DMS114 treated with DMSO at 0.1 percent for 48 hours (cell line): Measurements from ENCODE around the gene TNXB.
A peak's percentile ranks its signal among the peaks of the same experiment; 100 is the strongest.
"Not testable (repeated sequence)": the region's sequence is repeated elsewhere in the genome, so short reads cannot be mapped to it uniquely, and the experiment has no call there.

Experiments used
- DNase-seq: peaks from one replicate; lab custom pipeline; 2025; ENCODE audit not compliant: unreplicated experiment; lab: John Stamatoyannopoulos, UW

Gene TNXB

DNA sequence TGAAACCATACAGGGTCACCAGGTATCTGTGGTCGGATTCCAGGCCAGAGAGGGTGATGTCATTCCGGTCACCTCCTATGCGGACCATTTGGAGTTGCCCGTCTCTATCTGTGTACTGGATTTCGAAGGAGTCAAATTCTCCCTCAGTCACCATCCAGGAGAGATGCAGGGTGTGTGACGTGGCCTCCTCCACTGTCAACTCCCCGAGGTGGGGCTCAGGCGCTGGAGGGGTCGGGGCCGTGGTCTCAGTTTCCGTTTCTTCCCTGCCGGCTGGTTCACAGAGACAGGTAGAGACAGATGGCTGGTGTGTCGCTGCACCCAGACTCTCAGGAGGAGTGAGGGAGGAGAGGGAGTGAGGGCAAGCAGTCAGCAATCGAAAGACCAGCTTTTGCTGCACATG lies 40.3 kb downstream of the TNXB start:
- no peak for DNase-seq

DNA sequence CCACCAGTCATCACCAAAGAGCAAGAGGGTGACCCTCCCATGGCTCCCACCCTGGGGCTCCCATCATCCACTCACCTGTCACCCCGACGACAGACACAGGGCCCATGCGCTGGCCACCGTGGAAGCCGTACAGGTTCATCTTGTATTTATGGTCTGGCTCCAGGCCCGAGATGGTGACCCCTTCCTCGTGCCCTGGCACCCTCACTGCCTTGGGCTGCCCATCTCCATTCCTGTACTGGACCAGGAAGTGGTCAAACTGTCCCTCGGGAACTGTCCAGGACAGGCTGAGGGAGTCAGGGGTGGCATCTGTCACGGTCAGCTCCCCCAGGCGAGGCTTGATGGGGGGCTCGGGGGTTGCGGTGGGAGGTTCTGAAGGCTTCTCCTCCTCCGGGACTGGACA lies 40.8 kb downstream of the TNXB start:
- not testable (repeated sequence) for DNase-seq

DNA sequence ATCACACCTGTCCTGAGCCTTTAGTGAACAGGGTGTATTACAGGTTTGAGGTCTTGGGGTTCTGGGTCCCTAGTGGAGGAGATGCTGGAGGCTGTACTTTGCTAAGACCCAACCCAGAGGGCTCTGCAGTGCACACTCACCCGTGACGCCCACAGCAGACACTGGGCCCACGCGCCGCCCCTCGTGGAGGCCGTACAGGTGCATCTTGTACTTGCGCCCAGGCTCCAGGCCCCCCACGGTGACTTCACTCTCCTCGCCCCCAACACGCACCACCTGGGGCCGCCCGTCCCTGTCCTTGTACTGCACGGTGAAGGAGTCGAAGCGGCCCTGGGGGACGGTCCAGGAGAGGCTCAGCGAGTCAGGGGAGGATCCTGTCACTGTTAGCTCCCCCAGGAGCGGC lies 41.6 kb downstream of the TNXB start:
- DNase-seq, result not testable (repeated sequence)

DNA sequence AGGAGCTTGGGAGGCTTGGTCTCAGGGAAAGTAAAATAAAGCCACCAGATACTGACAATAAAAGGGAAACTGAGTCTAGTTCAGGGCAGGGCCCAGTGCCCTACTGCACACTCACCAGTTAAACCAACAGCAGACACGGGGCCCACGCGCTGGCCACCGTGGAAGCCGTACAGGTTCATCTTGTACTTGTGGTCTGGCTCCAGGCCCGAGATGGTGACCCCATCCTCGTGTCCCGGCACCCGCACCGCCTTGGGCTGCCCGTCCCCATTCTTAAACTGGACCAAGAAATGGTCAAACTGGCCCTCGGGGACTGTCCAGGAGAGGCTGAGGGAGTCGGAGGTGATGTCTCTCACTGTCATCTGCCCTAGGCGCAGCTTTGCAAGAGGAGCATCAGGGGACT lies 44.4 kb downstream of the TNXB start:
- no peak for DNase-seq

DNA sequence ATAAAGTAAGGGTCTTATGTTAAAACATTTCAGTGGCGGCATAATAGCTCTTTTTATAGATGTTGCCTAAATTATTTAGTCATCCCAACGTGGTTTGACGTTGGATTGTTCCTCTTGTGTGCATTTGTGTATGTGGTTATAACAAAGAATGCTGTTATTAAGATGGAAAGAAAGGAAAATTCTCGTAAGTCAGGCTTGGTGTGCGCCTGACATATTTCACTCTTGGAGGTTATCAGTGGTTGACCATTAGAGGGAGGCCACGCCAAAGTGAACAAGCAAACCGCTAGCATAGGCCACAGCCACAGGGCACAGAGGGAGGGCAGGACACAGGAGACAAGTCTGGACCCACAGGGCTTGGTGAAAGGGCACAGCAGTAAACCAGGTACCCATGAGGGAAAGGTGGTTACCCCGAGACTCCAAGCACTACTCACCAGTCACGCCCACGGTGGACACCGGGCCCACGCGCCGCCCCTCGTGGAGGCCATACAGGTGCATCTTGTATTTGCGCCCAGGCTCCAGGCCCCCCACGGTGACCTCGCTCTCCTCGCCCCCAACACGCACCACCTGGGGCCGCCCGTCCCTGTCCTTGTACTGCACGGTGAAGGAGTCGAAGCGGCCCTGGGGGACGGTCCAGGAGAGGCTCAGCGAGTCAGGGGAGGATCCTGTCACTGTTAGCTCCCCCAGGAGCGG lies 48.0 kb downstream of the TNXB start:
- no peak for DNase-seq

DNA sequence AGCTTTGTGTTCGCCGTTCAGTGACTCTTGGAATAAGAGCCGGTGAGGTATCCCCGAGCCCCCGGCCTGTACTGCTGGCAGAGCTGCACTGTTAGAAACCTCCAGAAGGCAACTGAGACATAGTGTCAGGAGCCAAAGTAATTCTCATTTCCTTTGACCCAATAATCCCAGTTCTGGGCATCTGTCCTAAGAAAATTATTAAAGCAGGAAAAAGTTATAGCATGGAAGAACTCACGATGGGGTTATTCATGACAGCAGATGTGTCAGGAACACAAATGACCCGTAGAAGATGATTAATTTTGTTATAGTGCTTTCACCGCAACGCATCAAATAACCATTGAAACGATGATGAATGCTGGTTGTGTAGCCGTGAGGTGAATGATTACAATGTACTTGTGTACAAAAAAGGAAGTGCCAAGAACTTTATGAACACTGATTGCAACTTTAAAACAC lies 50.6 kb downstream of the TNXB start:
- no peak for DNase-seq

DNA sequence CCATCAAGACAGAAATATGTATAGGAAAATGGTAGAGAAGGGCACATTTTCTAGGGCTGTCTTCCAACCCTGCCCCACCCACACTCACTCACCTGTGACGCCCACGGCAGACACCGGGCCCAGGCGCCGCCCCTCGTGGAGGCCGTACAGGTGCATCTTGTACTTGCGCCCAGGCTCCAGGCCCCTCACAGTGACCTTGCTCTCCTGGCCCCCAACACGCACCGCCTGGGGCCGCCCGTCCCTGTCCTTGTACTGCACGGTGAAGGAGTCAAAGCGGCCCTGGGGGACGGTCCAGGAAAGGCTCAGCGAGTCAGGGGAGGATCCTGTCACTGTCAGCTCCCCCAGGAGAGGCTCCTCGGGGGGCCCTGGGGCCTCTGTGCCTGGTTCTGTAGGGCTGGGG lies 51.2 kb downstream of the TNXB start:
- DNase-seq, result no peak

DNA sequence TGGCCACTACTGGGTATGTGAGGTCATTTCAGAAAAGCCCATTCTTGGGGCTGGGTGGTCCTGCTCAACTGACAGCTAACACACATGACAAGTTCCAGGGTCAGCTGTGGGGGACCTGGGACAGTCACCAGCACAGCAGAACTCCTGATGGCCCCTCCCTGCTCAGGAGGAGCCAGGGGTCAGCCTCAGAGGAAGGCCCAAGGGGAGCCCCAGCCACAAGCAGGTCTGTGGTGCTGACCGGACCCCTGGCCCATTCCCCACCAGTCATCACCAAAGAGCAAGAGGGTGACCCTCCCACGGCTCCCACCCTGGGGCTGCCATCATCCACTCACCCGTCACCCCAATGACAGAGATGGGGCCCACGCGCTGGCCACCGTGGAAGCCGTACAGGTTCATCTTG lies 52.9 kb downstream of the TNXB start:
- DNase-seq, result no peak

DNA sequence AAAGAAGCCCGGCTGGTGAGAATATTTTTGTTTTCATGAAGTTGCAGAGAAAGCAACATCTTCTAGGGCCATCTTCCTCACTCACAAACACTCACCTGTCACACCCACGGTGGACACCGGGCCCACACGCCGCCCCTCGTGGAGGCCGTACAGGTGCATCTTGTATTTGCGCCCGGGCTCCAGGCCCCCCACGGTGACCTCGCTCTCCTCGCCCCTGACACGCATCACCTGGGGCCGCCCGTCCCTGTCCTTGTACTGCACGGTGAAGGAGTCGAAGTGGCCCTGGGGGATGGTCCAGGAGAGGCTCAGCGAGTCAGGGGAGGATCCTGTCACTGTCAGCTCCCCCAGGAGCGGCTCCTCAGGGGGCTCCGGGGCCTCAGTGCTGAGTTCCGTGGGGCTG lies 53.4 kb downstream of the TNXB start:
- DNase-seq, result not testable (repeated sequence)

DNA sequence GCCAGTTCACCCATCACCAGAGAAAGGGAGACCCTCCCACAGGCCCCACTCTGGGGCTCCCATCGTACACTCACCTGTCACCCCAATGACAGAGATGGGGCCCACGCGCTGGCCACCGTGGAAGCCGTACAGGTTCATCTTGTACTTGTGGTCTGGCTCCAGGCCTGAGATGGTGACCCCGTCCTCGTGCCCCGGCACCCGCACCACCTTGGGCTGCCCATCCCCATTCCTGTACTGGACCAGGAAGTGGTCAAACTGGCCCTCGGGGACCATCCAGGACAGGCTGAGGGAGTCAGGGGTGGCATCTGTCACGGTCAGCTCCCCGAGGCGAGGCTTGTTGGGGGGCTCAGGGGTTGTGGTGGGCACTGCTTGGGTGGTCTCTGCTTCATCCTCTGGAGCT lies 55.8 kb downstream of the TNXB start:
- DNase-seq, result not testable (repeated sequence)

DNA sequence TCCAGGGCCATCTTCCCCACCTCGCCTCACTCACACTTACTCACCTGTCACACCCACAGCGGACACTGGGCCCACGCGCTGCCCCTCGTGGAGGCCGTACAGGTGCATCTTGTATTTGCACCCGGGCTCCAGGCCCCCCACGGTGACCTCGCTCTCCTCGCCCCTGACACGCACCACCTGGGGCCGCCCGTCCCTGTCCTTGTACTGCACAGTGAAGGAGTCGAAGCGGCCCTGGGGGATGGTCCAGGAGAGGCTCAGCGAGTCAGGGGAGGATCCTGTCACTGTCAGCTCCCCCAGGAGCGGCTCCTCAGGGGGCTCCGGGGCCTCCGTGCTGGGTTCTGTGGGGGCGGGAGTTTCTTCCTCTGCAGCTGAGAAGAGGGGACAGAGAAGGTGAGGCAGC lies 56.5 kb downstream of the TNXB start:
- not testable (repeated sequence) for DNase-seq

DNA sequence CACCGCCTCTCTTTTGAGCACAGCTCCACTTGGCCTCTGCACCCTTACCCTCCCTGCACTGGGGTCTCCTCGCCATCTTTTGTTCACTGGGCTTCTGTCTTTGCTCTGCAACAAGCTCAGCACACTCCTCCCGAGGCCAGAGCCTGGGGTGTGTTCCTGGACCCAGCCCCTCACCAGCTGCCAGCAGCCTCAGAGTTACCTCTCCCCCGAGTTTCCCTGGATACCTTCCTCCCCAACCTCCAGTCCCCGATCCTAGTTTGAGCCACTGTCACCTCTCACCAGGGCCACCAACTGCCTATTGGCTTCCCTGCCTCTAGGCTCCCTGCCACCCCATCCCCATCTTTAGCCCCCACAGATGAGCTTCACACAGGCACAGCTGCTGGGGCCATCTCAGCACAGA lies 58.6 kb downstream of the TNXB start:
- no peak for DNase-seq

DNA sequence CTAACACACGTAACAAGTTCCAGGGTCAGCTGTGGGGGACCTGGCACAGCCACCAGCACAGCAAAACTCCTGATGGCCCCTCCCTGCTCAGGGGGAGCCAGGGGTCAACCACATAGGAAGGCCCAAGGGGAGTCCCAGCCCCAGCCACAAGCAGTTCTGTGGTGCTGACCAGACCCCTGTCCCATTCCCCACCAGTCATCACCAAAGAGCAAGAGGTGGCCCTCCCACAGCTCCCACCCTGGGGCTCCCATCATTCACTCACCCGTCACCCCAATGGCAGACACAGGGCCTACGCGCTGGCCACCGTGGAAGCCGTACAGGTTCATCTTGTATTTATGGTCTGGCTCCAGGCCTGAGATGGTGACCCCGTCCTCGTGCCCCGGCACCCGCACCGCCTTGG lies 59.4 kb downstream of the TNXB start:
- DNase-seq, result not testable (repeated sequence)

DNA sequence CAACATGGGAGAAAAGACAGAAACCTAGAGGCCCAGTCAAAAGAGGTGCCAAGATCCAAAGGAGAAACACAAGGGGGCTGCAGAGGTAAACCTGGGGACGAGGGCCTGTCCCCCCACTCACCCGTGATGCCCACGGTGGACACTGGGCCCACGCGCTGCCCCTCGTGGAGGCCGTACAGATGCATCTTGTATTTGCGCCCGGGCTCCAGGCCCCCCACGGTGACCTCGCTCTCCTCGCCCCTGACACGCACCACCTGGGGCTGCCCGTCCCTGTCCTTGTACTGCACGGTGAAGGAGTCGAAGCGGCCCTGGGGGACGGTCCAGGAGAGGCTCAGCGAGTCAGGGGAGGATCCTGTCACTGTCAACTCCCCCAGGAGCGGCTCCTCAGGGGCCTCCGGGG lies 60.0 kb downstream of the TNXB start:
- DNase-seq, result not testable (repeated sequence)

DNA sequence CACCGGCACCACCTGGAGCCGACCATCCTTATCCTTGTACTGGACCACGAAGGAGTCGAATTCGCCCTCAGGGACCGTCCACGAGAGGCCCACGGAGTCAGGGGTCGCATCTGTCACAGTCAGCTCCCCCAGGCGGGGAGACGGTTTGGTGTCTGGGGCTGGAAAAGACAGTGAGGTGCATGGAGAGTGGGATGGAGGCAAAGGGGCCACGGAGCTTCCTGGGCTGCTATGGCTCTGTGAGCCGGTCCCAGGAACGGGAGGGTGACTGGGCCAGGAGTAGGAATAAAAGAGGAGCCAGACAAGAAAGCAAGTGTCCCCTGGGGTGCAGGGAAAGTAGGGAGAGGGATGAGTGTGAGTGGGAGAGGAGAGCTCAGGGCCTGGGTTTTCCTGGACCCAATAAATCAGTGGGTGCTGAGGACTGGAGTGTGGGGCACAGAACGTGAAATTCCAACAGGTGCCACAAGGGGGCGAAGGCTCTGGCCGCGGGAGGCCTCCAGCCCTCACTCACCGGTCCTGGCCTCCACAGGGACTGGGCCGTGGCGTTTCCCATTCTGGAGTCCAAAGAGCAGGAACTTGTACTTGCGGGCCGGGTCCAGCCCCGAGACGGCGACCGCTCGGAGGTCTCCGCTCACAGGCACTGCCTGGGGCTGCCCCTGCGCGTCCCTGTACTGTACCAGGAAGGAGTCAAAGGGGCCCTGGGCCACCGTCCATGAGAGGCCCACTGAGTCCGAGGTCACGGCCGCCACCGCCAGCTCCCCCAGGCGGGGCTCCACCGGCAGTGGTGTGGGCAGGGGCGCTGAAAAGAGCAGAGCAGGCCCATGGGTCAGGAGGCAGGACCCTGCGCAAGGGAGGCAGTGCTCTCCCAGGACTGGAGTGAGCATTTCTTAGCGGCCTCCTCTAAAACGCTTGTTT lies 61.0 kb downstream of the TNXB start:
- peak; percentile 27 for DNase-seq

DNA sequence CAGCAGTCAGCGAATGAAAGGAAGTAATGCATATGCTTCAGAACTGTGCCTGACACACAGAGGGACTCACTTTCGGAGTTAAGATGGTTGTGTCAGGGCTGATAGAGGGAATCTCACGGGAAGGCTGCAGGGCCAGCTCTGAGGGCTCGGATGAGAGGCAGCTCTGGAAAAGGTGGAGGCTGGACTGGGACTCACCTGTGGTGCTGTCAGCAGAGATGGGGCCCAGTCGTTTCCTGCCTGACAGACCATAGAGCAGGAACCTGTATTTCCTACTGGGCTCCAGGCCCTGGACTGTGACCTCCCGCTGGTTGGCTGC lies 61.6 kb downstream of the TNXB start:
- no peak for DNase-seq

DNA sequence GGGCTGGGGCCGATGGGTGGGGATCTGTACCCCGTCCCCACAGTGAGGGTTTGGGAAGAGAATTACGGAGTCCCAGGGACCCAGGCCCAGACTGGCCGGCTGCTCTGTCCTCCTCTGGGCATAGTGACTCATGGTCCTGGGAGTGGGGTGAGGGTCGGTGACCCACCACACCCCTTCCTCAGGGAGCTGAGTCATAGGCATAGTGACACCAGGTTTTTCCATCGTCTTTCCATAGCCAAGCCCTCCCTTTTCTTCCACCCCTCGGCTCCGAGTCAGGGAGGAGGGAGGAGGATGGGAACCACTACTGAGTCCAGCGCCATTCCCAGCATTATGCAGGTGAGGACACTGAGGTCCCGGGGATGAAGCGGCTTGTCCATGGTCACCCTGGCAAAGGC lies 62.1 kb downstream of the TNXB start:
- no peak for DNase-seq

DNA sequence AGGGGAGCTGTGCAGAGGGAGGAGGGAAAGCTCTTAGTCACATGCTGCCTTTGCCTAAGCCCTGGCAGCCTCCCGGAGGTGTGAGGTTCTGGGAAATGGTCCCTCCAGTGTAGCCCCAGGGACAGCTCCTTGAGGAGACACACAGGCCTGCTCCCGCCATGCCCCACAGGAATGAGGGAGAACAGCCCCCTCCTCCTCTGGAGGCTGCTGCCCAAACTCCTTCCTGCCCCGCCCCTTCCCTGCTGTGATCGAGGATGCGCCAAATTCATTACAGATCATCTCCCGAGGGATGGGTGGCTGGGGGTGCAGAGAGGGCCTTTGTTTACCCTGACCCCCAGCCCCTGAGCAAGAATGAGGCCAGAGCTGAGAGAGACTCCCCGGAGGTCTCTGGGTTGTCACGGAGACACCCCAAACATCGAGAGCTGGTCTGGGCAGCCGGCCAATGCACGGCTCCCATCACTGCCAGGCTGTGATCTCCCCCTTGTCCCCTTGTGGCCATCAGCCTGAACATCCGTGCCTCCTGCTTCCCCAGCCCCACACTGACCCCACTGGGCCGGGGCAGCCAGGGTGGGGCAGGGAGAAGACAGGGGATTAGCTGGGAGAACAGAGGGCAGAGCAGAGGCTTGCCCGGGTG lies 62.6 kb downstream of the TNXB start:
- no peak for DNase-seq

DNA sequence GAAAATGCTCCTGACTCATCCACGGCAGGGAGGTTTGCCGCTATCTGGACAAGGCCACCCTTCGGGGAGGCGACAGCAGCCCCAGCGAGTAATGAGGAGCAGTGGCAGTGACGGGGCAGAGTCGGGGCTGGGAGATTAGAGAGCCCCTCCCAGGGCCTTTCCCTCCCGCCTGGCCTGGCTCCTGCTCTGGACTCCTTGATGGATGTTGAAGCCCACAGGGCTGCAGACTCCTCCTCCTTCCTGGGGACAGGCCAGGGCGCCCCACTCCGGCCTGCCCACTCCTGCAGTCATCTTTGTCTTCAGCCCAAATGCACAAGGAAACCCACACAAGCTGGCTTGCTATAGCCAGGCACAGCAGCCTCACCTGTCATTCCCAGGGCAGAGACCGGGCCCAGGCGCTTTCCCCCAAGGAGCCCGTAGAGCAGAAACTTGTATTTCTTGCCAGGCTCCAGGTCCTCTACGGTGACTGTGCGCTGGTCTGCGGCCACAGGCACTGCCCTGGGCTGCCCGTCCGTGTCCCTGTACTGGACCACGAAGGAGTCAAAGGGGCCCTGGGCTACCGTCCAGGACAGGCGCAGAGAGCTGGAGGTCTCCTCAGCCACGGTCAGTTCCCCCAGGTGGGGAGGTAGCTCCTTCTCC lies 63.2 kb downstream of the TNXB start:
- no peak for DNase-seq

DNA sequence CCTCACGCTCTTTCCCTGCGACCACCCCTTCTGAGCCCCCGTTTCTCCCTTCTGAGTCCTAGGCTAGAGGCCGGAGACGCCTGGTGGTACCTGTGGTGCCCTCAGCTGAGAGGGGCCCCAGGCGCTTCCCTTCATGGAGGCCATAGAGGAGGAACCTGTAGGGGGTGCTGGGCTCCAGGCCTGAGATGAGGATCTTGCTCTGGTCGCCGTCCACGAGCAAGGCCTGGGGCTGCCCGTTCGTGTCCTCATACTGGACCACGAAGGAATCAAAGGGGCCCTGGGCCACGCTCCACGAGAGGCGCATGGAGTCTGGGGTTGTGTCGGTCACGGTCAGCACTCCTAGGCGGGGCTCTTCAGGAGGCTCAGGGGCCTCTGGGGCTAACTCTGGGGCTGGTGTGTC lies 64.2 kb downstream of the TNXB start:
- DNase-seq, result not testable (repeated sequence)

DNA sequence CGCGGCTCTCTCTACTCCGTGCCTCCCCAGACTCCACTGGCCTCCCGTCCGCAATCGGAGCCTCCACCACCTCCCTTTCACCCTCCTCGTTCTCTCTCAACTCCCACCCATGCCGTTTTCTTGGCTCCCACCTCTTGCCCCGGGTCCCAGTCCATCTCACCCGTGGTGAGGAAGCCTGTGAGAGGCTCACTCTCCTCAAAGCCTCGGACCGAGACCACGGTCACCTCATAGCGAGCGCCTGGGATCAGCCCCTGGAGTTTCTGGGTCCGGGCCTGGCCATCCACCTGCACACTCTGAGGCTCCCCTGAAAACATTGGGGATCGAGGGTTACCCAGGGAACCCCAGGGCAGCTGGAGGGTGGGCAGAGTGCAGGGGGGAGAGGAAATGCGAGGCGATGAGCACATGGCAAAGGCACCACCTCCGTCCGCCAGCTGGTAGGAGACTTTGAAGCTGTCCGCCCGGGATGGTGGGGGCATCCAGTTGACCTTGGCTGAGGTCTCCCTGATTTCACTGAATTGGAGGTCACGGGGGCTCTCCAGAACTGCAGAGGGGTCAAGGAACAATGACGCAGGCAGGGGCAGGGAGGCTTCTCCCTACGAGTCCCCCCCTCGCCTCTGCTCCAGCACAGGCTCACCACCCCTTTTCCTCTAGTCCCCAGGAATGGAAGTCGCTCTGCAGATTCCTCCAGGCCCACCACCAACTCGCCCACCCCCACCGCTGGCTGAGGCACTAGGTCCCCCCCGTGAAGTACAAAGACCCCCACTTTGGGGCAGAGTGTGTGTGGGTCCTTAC lies 65.4 kb downstream of the TNXB start:
- DNase-seq, result not testable (repeated sequence)
